Activated T-helper 1 cell treated with anti-CD3 and anti-CD28 coated beads, Interleukin-12 subunit alpha, Interleukin-12 subunit beta, Interleukin-2, Interleukin-4 antibody, amounts not matched to agents 30 ng/mL and 10 ng/mL and 1 ng/mL, durations not matched to agents 14 hours and 24 hours and 36 hours (primary cell): ENCODE data around the gene SLC49A4. TPM values are rescaled to one million over a fixed set of nuclear protein-coding genes. Genes with fewer than 3 reads are reported as not detected.
A peak's percentile ranks its signal among the peaks of the same experiment; 100 is the strongest.

ENCODE experiments used
- DNase-seq: peaks from one replicate; pipeline ENCODE4 v3.0.0; 2021; ENCODE audit warnings: low spot score
- H3K27ac Mint-ChIP-seq: one replicate; pipeline ENCODE4 v1.8.0; 2021; ENCODE audit warnings: mild to moderate bottlenecking, mixed read lengths
- H3K27me3 Mint-ChIP-seq: one replicate; pipeline ENCODE4 v1.8.0; 2022; ENCODE audit warnings: mild to moderate bottlenecking, moderate library complexity, mixed read lengths; ENCODE audit not compliant: insufficient read depth
- H3K36me3 Mint-ChIP-seq: one replicate; pipeline ENCODE4 v1.8.0; 2021; ENCODE audit warnings: low read depth, mixed read lengths
- H3K4me1 Mint-ChIP-seq: one replicate; pipeline ENCODE4 v1.8.0; 2021; ENCODE audit warnings: low read depth, mixed read lengths
- H3K4me3 Mint-ChIP-seq: one replicate; pipeline ENCODE4 v1.8.0; 2021; ENCODE audit warnings: mild to moderate bottlenecking, moderate library complexity, mixed read lengths
- H3K9me3 Mint-ChIP-seq: one replicate; pipeline ENCODE4 v1.8.0; 2021; ENCODE audit warnings: mixed read lengths
- intact Hi-C: fragments of 100-400 bp; cut with micrococcal nuclease; formaldehyde crosslinking; loops from one replicate; pipeline ENCODE4 v1.15.1; 2024
- total RNA-seq: library from RNA; stranded (reverse); gene quantifications from 2 replicates; pipeline ENCODE4 v1.2.3, GENCODE V29; 2022

The SLC49A4 gene
- total RNA-seq, 1 donor from 2014 or later = 1.9 TPM

- Mint-ChIP-seq H3K4me3 (no peak overlapping the region), H3K27me3 (no peaks in the 10 kb centered on the region), H3K36me3 (no peaks in the 10 kb centered on the region), H3K4me1 (no peaks in the 10 kb centered on the region), H3K9me3 (no peaks in the 10 kb centered on the region), H3K27ac (no peak overlapping the region)
- no peak for DNase-seq
- intact Hi-C loops = no loop called here
These were observed 22.0 kb upstream of the SLC49A4 start for GRCh38 chr3:122772827-122773226.

- no peaks in the 10 kb centered on the region for H3K27me3 Mint-ChIP-seq
- DNase-seq = no peak
- no peak overlapping the region for H3K27ac Mint-ChIP-seq
- H3K9me3 Mint-ChIP-seq = no peaks in the 10 kb centered on the region
- no peaks in the 10 kb centered on the region for H3K36me3 Mint-ChIP-seq
- intact Hi-C loops = no loop called here
- no peak overlapping the region for H3K4me3 Mint-ChIP-seq
- no peaks in the 10 kb centered on the region for H3K4me1 Mint-ChIP-seq
These were observed 20.8 kb upstream of the SLC49A4 start for GRCh38 chr3:122773944-122774509.

GRCh38 chr3:122774564-122774963 is 20.3 kb upstream of the SLC49A4 start:
- no peak for DNase-seq
- Mint-ChIP-seq H3K4me3 (no peak overlapping the region), H3K27ac (no peak overlapping the region), H3K4me1 (no peaks in the 10 kb centered on the region), H3K27me3 (no peaks in the 10 kb centered on the region), H3K36me3 (no peaks in the 10 kb centered on the region), H3K9me3 (no peaks in the 10 kb centered on the region)
- intact Hi-C loops = no loop called here

GRCh38 chr3:122776675-122777468 is 18.0 kb upstream of the SLC49A4 start:
- Mint-ChIP-seq H3K27ac (no peak overlapping the region), H3K4me3 (no peak overlapping the region), H3K27me3 (no peaks in the 10 kb centered on the region), H3K4me1 (no peaks in the 10 kb centered on the region), H3K36me3 (no peaks in the 10 kb centered on the region), H3K9me3 (no peaks in the 10 kb centered on the region)
- no peak for DNase-seq
- intact Hi-C loops = no loop called here

GRCh38 chr3:122777563-122777962 is 17.3 kb upstream of the SLC49A4 start:
- no peaks in the 10 kb centered on the region for H3K9me3 Mint-ChIP-seq
- H3K27me3 Mint-ChIP-seq = no peaks in the 10 kb centered on the region
- no peaks in the 10 kb centered on the region for H3K4me1 Mint-ChIP-seq
- no peak overlapping the region for H3K27ac Mint-ChIP-seq
- intact Hi-C loops = no loop called here
- H3K36me3 Mint-ChIP-seq = no peaks in the 10 kb centered on the region
- no peak overlapping the region for H3K4me3 Mint-ChIP-seq
- no peak for DNase-seq

- Mint-ChIP-seq H3K4me1 (peaks cover 5% of the 10 kb centered on the region), H3K9me3 (no peaks in the 10 kb centered on the region), H3K27me3 (no peaks in the 10 kb centered on the region), H3K27ac (no peak overlapping the region), H3K36me3 (no peaks in the 10 kb centered on the region), H3K4me3 (no peak overlapping the region)
- intact Hi-C loops = no loop called here
- no peak for DNase-seq
These were observed 12.1 kb upstream of the SLC49A4 start for GRCh38 chr3:122782804-122783203.

DNA sequence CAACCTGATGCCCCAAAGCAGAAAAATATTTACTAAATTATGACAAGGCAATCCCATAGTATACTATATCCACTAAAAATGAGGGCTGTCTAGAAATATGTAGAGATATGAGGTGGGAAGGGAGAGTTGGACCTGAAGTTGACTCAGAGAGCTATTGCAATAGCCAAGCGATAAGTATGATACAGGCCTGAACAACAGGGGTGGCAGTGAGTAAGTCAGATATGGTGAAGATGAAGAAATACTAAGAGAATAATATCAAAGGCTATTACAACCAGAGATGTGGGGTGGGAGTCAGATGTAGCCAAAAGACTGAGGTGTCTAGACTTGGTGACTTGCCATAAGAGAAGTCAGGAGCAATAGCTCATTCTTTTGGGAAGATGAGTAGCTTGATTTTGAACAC is 10.4 kb upstream of the SLC49A4 start:
- Mint-ChIP-seq H3K36me3 (no peaks in the 10 kb centered on the region), H3K4me1 (peaks cover 13% of the 10 kb centered on the region), H3K4me3 (no peak overlapping the region), H3K27ac (no peak overlapping the region), H3K27me3 (no peaks in the 10 kb centered on the region), H3K9me3 (no peaks in the 10 kb centered on the region)
- DNase-seq = no peak
- intact Hi-C loops = no loop called here

DNA sequence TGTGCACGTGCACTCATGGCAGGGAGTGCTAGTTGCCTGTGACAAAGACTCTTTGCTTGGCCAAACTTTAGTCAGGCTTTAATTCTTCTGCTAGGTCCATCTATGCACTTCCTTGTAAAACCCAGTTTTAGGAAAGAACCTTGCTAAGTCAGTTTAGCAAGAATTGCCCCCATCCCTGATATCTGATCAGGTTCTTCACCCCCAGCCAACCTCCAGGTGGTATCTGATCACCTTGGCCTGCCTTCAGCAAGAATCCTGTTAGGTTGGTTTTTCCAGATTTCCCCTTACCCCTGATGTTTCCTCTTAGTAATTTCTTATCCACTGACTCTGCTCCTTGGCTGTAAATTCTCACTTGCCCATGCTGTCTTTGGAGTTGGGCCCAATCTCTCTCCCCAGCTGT is 9.6 kb upstream of the SLC49A4 start:
- no peaks in the 10 kb centered on the region for H3K27me3 Mint-ChIP-seq
- H3K36me3 Mint-ChIP-seq = no peaks in the 10 kb centered on the region
- DNase-seq = no peak
- no peaks in the 10 kb centered on the region for H3K9me3 Mint-ChIP-seq
- intact Hi-C loops = no loop called here
- no peak overlapping the region for H3K27ac Mint-ChIP-seq
- no peak overlapping the region for H3K4me3 Mint-ChIP-seq
- peaks cover 13% of the 10 kb centered on the region for H3K4me1 Mint-ChIP-seq

- DNase-seq = no peak
- H3K4me1 Mint-ChIP-seq = peaks cover 13% of the 10 kb centered on the region
- no peaks in the 10 kb centered on the region for H3K27me3 Mint-ChIP-seq
- no peak overlapping the region for H3K4me3 Mint-ChIP-seq
- H3K36me3 Mint-ChIP-seq = no peaks in the 10 kb centered on the region
- H3K27ac Mint-ChIP-seq = no peak overlapping the region
- H3K9me3 Mint-ChIP-seq = no peaks in the 10 kb centered on the region
- intact Hi-C loops = no loop called here
These were observed 8.8 kb upstream of the SLC49A4 start for GRCh38 chr3:122786066-122786465.

DNA sequence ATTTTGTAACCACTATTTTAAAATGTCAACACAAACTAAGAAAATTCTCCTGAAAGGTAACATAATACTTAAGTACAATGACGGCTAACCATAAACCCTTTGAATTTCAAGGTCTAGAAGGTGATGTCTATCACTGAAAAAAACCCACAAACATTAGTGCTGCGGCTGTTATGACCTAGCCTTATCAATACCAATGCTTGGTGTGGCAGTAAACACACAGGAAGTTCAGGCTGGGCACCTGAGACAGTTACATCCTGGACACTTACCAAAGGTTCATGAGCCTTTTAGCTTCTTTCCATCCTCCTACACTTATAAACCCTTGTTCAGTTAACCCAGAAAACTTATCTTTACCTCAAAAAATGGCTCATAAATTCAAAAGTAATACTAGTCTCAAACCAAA is 7.0 kb upstream of the SLC49A4 start:
- Mint-ChIP-seq H3K9me3 (no peaks in the 10 kb centered on the region), H3K27ac (no peak overlapping the region), H3K4me3 (no peak overlapping the region), H3K36me3 (no peaks in the 10 kb centered on the region), H3K27me3 (no peaks in the 10 kb centered on the region), H3K4me1 (peaks cover 15% of the 10 kb centered on the region)
- no peak for DNase-seq
- intact Hi-C loops = no loop called here

DNA sequence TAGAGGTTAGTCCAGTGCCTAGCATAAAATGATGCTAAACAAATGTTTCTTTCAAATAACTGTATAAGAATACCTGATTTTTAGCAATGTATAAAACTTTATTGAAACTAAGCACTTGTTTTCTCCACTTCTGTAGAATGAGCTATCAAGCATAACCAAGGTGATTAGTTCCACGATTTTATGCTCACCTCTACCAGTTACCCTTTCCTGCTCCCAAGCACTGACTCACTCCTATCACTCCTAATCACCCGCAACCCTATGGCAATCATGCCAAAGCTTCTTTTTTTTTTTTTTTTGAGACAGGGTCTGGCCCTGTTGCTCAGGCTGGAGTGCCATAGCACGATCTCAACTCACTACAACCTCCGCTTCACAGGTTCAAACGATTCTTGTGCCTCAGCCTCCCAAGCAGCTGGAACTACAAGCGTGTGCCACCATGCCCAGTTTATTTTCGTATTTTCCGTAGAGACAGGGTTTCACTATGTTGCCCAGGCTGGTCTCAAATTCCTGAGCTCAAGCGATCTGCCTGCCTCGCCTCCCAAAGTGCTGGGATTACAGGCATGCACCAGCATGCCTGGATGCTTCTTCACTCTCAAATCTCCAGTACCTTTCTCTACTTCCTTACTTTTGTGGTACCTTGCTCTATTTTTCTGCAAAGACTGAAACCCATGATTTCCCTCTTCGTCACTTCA is 5.1 kb upstream of the SLC49A4 start:
- no peak for DNase-seq
- Mint-ChIP-seq H3K27ac (no peak overlapping the region), H3K4me3 (no peak overlapping the region), H3K27me3 (no peaks in the 10 kb centered on the region), H3K36me3 (no peaks in the 10 kb centered on the region), H3K9me3 (no peaks in the 10 kb centered on the region), H3K4me1 (peaks cover 30% of the 10 kb centered on the region)
- intact Hi-C loops = loop anchor here (5.0 to 10.0 kb wide), 7 partner anchors 107 to 1242 kb away; partner anchors contain the start of genes DTX3L, EAF2, HCLS1 and IQCB1

- peak; percentile 86 for DNase-seq
- Mint-ChIP-seq H3K4me1 (peaks cover 39% of the 10 kb centered on the region), H3K36me3 (peaks cover 9% of the 10 kb centered on the region), H3K27me3 (no peaks in the 10 kb centered on the region), H3K4me3 (peak within 1 kb of the TSS; percentile 89), H3K27ac (peak within 1 kb of the TSS; percentile 79), H3K9me3 (no peaks in the 10 kb centered on the region)
- intact Hi-C loops = loop anchor here (1.0 to 10.0 kb wide), 12 partner anchors 111 to 1246 kb away; partner anchors contain the start of genes DTX3L, EAF2, GOLGB1 and HACD2
These were observed 1.1 kb upstream of the SLC49A4 start, which contains the start of gene HSPBAP1 for GRCh38 chr3:122793568-122794416. Gene HSPBAP1 (minus strand): TSS chr3:122793831. CDS start chr3:122793680, 151 bp downstream.
